Kidney epithelial cell (primary cell): Measurements from ENCODE around the gene PAK1. TPM values are rescaled to one million over a fixed set of nuclear protein-coding genes. Genes with fewer than 3 reads are reported as not detected.

Experiments
- DNase-seq: peaks from one replicate; pipeline ENCODE4 v3.0.0-alpha.2; 2010; ENCODE audit warnings: low read depth
- H3K27me3 ChIP-seq: 2 replicates; pipeline ENCODE4 v1.6.0; 2011; ENCODE audit warnings: low read length; ENCODE audit not compliant: control insufficient read depth, insufficient read depth
- H3K36me3 ChIP-seq: 2 replicates; pipeline ENCODE4 v1.5.1; 2011; ENCODE audit warnings: low read length; ENCODE audit not compliant: control insufficient read depth, insufficient read depth
- H3K4me3 ChIP-seq: 2 replicates; pipeline ENCODE4 v1.5.1; 2011; ENCODE audit warnings: low read depth, mild to moderate bottlenecking, control low read depth, low read length
- total RNA-seq: library from RNA; depleted of rRNA; stranded (reverse); fragments of >200 nt; gene quantifications from 2 replicates; pipeline ENCODE4 v1.2.3, GENCODE V29; 2015
- TF ChIP-seq, protein P1 (sequence below): IDR thresholded peaks from 2 replicates; pipeline ENCODE4 v1.5.1; 2011; ENCODE audit warnings: mild to moderate bottlenecking, moderate library complexity, low read length, control low read depth, inconsistent platforms; ENCODE audit not compliant: insufficient read depth, poor library complexity, severe bottlenecking

Gene PAK1
- total RNA-seq, 1 donor from 2014 or later, result 35.3 TPM

DNA sequence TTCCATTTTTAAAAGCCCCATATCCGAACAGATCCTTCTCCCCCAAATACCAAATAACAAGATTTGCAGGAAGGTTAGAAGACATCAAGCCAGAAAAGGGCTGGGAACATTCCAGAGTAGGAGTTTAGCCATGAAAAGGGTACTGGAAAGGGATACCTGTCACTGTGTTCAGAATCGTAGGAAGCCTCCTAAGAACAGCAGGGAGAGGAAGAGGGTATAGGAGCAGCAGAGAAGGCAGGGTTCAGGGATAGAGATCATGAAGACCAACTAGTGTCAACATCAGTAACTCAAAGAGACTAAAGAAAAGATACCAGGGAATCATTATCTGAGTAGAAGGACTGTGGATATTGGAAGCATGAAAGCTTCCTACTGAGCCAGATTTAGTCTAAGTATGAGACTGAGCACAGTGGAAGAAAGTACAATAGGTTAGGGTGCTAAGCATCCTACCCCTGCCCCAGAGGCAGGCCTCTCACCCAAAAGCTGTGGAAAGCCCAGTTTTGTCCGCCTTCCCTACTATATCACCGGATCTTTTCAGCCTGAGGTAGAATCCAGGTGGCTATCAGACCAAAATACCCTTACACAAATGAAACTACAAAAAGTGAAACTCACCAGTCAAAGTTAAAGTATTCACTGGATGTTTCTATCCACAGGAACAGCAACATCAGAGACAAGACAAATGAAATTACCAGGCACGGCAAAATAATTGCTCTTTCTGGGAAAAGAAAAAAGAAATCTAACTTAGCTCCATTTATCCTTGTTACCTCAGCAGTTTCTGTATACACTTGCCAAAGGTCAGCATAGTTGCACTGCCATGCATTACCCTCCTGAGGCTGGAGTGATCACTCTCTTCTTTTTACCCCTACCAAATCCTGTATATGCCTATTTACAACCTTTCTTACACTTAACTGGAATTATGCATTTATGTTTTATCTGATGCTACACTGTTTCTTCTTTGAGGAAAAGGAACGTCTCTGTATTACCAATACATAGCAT is 189.1 kb downstream of the PAK1 start:
- no peak overlapping the region for H3K4me3 ChIP-seq
- H3K27me3 ChIP-seq, result no peaks in the 10 kb centered on the region
- TF ChIP-seq, protein P1, sequence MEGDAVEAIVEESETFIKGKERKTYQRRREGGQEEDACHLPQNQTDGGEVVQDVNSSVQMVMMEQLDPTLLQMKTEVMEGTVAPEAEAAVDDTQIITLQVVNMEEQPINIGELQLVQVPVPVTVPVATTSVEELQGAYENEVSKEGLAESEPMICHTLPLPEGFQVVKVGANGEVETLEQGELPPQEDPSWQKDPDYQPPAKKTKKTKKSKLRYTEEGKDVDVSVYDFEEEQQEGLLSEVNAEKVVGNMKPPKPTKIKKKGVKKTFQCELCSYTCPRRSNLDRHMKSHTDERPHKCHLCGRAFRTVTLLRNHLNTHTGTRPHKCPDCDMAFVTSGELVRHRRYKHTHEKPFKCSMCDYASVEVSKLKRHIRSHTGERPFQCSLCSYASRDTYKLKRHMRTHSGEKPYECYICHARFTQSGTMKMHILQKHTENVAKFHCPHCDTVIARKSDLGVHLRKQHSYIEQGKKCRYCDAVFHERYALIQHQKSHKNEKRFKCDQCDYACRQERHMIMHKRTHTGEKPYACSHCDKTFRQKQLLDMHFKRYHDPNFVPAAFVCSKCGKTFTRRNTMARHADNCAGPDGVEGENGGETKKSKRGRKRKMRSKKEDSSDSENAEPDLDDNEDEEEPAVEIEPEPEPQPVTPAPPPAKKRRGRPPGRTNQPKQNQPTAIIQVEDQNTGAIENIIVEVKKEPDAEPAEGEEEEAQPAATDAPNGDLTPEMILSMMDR, result no peak
- DNase-seq, result no peak
- no peaks in the 10 kb centered on the region for H3K36me3 ChIP-seq

DNA sequence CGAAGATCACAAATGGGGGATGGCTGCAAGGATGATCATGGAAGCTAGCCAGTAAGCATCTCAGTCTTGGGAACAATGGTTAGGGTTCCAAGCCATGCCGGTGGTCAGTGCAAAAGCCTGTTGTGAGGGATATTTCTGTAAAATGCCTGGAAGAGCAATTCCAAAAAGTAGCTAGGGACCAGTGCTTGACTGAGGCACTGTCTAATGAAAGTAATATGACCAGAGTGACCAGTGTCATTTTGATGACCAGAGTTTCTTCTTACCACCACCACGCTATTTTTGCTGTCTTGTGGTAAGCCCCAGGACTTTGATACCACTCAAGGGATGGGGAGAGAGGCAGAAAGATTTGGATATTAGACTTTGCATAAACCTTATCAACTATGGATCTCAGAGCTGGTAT is 190.8 kb downstream of the PAK1 start:
- no peak for DNase-seq
- TF ChIP-seq, protein P1, result no peak
- Histone ChIP-seq H3K36me3 (no peaks in the 10 kb centered on the region), H3K27me3 (no peaks in the 10 kb centered on the region), H3K4me3 (no peak overlapping the region)

DNA sequence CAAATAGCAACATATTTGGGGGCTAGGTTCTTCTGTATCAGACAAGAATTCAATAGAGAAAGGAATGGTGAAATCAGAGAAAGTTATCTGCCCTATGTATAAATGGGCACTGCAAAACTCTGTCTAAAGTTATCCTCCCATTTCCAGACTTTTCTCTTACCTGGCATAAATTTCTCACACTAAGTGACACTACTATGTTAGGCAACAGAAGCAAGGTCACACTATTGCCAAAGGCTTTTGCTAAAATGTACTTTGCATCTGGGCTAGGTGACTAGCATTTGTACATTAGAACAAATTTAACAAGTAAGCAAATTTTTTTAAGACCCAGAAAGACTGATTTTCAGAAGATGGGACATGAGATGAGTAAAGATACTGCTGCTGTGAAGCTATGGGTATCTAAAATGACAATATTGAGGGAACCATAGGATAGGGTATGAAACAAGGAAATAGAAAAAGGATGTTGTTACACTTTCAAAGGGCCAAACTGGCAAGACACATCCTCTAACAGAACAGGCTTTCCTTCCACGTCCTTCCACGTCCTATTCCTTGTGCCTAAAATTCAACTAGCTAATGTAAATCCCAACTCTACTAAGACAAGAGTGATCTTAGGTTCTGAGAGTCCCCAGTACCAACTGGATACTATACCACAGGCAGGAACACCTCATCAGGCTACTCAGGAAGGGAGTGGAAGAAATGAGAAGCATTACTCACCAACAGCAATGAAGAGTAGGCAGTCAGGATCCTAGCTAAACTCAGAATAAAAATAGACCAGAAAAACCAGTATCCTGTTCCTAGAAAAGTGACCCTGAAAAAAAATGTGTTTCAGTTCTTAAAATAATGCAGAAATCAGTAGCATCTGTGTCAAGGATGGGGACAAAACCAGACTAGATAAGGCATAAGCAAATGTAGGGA is 195.0 kb downstream of the PAK1 start:
- TF ChIP-seq, protein P1, result no peak
- H3K27me3 ChIP-seq, result no peaks in the 10 kb centered on the region
- no peaks in the 10 kb centered on the region for H3K36me3 ChIP-seq
- H3K4me3 ChIP-seq, result no peak overlapping the region
- no peak for DNase-seq

- no peaks in the 10 kb centered on the region for H3K36me3 ChIP-seq
- H3K27me3 ChIP-seq, result no peaks in the 10 kb centered on the region
- DNase-seq, result no peak
- H3K4me3 ChIP-seq, result no peak overlapping the region
- TF ChIP-seq, protein P1, result no peak
These were observed 197.6 kb downstream of the PAK1 start for GRCh38 chr11:77276271-77276670.

Other genes with a start within 250 kb of the PAK1 start
- gene GDPD4, start 172.4 kb downstream of the PAK1 start, total RNA-seq, result 0.08 TPM in 1 of 2 replicates, not detected in the other
- gene AQP11, start 115.9 kb upstream of the PAK1 start, total RNA-seq, result 0.75 and 1.7 TPM in 2 replicates
- gene CLNS1A, start 163.7 kb upstream of the PAK1 start, total RNA-seq, result 75.3 and 115 TPM in 2 replicates